Left lung (tissue), 10 donors: ENCODE measurements around the gene RHEX. TPM values are rescaled to one million over a fixed set of nuclear protein-coding genes. Genes with fewer than 3 reads are reported as not detected.

Experiments used
- ATAC-seq: fragments of 200-7000 bp; cut with Tn5 transposase; one replicate; pipeline ENCODE4 v1.9.1; 2020; ENCODE audit warnings: moderate library complexity
- DNase-seq, 4 donors: peaks; one replicate each; pipeline ENCODE4 v3.0.0-alpha.2; 2013 to 2020
- H3K27ac ChIP-seq, 2 donors: fragments of 200-600 bp; sonication (generic) in 1 of 2; one replicate each; pipeline versions ENCODE4 v1.5.0 to v1.8.0; 2020 to 2021
- H3K27me3 ChIP-seq, 2 donors: fragments of 200-600 bp; sonication (generic) in 1 of 2; one replicate each; pipeline versions ENCODE4 v1.5.0 to v1.8.0; 2020 to 2021
- H3K36me3 ChIP-seq, 2 donors: fragments of 200-600 bp; sonication (generic) in 1 of 2; one replicate each; pipeline versions ENCODE4 v1.5.0 to v1.8.0; 2020 to 2021
- H3K4me1 ChIP-seq, 2 donors: fragments of 200-600 bp; one replicate each; pipeline ENCODE4 v1.8.0; 2021
- H3K4me3 ChIP-seq, 2 donors: fragments of 200-600 bp; sonication (generic) in 1 of 2; one replicate each; pipeline versions ENCODE4 v1.5.0 to v1.8.0; 2020 to 2021; ENCODE audit warnings: mild to moderate bottlenecking in 1 of 2
- H3K9me3 ChIP-seq, 2 donors: fragments of 200-600 bp; sonication (generic) in 1 of 2; one replicate each; pipeline versions ENCODE4 v1.5.0 to v1.8.0; 2020 to 2021
- intact Hi-C, 2 donors: fragments of 100-400 bp; cut with DNase I; formaldehyde crosslinking; loops; one replicate each; pipeline versions ENCODE4 v1.11.2 to v1.14.2; 2022
- polyA plus RNA-seq, 6 donors: library from polyadenylated mRNA; unstranded; fragments of 120-200 nt; gene quantifications; one replicate each; pipeline ENCODE4 v1.2.1, GENCODE V29; 2013; ENCODE audit not compliant: insufficient read length in 6 of 6
- total RNA-seq, 2 donors: library from RNA; stranded (reverse); fragmentation: NEBNext Ultra II Directional; extraction: Animal tissue kit (Norgen Biotek cat#: 25700); gene quantifications; one replicate each; pipeline ENCODE4 v1.2.1, GENCODE V29; 2021
- TF ChIP-seq, protein P1 (sequence below), 2 donors: fragments of 200-600 bp; sonication (generic) in 1 of 2; IDR thresholded peaks; one replicate each; pipeline versions ENCODE4 v1.5.0 to v1.8.0; 2021; ENCODE audit warnings: antibody characterized with exemption in 2 of 2
- donor health status: DM: no; HTN: yes; CAD: no.
- donor health status: DM: no; HTN: no; CAD: no.

The RHEX gene
- total and polyA plus RNA-seq, 8 donors, result 0.18 to 2.4 (median 0.32) TPM; not detected in 1

DNA sequence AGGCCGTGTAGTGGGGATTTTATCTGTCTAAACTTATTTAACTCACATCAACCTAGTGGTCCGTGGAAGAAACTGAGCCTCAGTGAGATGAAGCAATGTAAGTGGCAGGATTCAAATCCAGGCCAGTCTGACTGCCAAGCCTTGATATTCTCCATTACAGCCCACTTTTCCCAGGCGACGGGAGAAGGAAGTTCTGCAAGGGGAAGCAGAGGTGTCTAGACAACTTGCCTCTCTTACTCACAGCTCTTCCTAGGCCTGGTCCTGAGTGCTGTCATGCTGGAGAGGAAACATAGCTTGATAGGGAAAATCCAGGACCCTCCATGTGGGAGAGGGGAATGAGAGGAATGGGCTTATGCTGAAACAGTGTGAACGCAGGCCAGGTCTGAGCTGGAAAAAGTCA is 38.4 kb upstream of the RHEX start:
- Histone ChIP-seq H3K27ac (no peak overlapping the region), H3K36me3 (no peaks in the 10 kb centered on the region), H3K4me3 (no peak overlapping the region), H3K4me1 (peaks cover 0 to 21% of the 10 kb centered on the region in 2 donors), H3K27me3 (no peaks in the 10 kb centered on the region), H3K9me3 (no peaks in the 10 kb centered on the region)
- no peak for DNase-seq
- no peak for ATAC-seq
- intact Hi-C loops, result no loop called here
- TF ChIP-seq, protein P1, sequence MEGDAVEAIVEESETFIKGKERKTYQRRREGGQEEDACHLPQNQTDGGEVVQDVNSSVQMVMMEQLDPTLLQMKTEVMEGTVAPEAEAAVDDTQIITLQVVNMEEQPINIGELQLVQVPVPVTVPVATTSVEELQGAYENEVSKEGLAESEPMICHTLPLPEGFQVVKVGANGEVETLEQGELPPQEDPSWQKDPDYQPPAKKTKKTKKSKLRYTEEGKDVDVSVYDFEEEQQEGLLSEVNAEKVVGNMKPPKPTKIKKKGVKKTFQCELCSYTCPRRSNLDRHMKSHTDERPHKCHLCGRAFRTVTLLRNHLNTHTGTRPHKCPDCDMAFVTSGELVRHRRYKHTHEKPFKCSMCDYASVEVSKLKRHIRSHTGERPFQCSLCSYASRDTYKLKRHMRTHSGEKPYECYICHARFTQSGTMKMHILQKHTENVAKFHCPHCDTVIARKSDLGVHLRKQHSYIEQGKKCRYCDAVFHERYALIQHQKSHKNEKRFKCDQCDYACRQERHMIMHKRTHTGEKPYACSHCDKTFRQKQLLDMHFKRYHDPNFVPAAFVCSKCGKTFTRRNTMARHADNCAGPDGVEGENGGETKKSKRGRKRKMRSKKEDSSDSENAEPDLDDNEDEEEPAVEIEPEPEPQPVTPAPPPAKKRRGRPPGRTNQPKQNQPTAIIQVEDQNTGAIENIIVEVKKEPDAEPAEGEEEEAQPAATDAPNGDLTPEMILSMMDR (IDR thresholded peaks at IDR 0.05), result no peak

DNA sequence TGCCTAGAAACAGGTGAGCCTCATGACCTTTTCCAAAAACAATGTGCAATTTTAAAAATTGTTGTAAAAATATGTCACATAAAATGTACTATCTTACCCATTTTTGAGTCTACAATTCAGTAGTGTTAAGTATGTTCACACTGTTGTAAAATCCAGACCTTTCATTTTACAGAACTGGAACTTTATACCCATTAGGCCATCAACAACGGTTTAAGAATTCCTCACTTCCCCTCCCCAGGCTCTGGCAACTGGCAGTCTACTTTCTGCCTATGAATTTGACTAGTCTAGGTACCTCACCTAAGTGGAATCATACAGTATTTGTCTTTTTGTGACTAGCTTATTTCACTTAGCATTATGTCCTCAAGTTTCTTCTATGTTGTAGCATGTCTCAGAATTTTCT is 37.9 kb upstream of the RHEX start:
- Histone ChIP-seq H3K27me3 (no peaks in the 10 kb centered on the region), H3K27ac (no peak overlapping the region), H3K4me1 (peaks cover 0 to 21% of the 10 kb centered on the region in 2 donors), H3K36me3 (no peaks in the 10 kb centered on the region), H3K9me3 (no peaks in the 10 kb centered on the region), H3K4me3 (no peak overlapping the region)
- no peak for DNase-seq
- intact Hi-C loops, result no loop called here
- no peak for ATAC-seq
- TF ChIP-seq, protein P1 (IDR thresholded peaks at IDR 0.05), result no peak

DNA sequence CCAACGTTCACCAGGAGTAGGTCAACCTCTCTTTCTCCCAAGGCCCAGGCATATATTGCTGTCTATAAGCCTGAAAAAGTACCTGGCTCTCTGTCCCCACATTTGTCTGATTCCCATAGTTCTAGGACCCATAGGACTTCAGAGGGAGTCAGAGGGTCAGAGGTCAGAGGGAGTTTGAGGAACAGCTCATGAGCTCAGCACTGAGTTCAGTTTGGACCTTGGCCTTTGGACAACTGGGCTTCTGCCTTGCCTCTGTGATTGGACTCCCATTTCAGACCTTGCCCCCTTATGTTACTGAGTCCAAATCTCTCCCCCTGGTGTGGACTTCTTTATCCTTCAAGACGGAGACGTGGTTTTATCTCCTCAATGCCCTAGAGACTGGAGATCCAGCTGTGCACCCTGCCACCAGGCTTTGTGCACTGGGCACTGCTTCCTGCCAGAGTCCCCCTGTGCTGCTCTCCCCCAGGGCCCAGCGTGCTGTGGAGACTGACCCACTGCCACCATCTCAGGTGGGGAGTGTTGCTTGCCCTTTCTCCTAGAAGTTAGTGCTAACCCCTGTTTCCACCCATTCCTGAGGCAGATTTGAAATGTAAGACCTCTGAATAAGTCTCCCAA is 32.5 kb upstream of the RHEX start:
- no peak overlapping the region for H3K27ac ChIP-seq
- no peaks in the 10 kb centered on the region for H3K9me3 ChIP-seq
- H3K4me3 ChIP-seq, result peak overlapping the region in 1 of 2 donors; percentile 34
- no peaks in the 10 kb centered on the region for H3K4me1 ChIP-seq
- ATAC-seq (no peak), DNase-seq (no peak)
- H3K27me3 ChIP-seq, result no peaks in the 10 kb centered on the region
- TF ChIP-seq, protein P1 (IDR thresholded peaks at IDR 0.05), result no peak
- intact Hi-C loops, result no loop called here
- H3K36me3 ChIP-seq, result no peaks in the 10 kb centered on the region

DNA sequence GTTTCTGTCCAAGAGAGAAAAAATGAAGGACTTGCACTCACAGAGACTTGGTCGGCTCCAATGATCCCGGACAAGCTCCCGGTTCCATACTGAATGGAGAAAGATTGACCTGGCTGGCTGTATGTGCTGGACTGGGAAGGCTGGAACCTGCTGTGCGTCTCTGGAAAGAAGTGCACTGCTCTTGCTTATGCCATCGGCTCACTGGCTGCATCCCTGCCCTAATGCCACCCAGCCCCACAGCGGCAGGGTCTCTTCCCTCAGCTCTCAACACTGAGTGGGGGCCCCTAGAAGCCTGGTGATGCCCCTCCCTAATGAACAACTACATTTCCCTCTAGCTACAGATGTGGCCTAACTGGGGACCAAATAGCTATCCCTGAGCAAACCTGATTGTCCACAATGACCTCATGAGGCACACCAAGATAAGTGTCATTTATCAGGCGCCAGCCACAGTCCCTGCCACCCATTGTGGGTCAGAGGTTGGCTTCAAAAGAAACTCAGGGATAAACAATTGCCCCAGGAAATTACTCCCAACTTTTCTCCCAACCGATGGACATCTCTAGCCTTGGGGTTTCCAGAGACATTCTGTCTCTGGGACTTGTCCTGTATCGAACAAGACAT is 31.9 kb upstream of the RHEX start:
- TF ChIP-seq, protein P1 (IDR thresholded peaks at IDR 0.05), result no peak
- H3K4me1 ChIP-seq, result no peaks in the 10 kb centered on the region
- no peaks in the 10 kb centered on the region for H3K9me3 ChIP-seq
- no peak overlapping the region for H3K27ac ChIP-seq
- H3K4me3 ChIP-seq, result peak overlapping the region in 1 of 2 donors; percentile 34
- DNase-seq (no peak), ATAC-seq (no peak)
- no peaks in the 10 kb centered on the region for H3K27me3 ChIP-seq
- H3K36me3 ChIP-seq, result no peaks in the 10 kb centered on the region
- intact Hi-C loops, result no loop called here

DNA sequence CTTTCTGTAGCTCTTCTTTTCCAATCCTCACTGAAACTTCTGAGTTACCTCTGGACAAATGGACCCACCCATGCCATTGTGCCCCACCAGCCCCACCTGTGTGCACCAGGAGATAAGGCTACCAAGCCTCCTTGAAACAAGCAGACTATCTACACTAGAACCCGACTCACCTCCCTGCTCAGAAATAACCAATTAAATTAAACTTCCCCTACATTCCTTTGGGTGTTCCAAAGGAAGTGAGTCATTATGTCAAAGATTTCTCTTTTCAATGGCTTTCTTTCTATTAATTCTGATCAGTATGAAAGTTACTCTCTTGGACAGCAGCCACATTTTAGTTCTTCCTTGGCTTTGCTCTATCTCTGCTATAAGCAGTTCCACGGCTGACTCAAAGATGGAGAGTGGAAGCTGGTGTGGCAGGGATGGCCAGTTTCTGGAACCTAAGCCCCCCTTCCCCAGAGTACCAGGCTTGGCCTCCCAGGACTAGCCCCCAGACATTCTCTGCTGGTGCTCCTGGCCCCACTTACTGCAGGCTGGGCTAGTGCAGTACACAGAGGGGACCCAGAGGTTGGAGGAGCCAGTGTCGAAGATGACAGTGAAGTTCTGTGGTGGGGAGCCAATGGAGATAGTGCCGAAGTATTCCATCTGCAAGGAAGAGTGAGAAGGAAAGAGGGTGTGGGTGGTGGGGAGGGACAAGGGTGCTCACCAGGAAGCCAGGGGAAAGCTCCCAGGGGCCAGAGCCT is 31.2 kb upstream of the RHEX start:
- intact Hi-C loops, result no loop called here
- DNase-seq (no peak), ATAC-seq (no peak)
- no peaks in the 10 kb centered on the region for H3K9me3 ChIP-seq
- H3K36me3 ChIP-seq, result no peaks in the 10 kb centered on the region
- TF ChIP-seq, protein P1 (IDR thresholded peaks at IDR 0.05), result no peak
- no peaks in the 10 kb centered on the region for H3K4me1 ChIP-seq
- peak overlapping the region in 1 of 2 donors; percentile 34 for H3K4me3 ChIP-seq
- H3K27ac ChIP-seq, result no peak overlapping the region
- no peaks in the 10 kb centered on the region for H3K27me3 ChIP-seq
